ENCODE data around the gene ZNF84. TPM values are rescaled to one million over a fixed set of nuclear protein-coding genes. Genes with fewer than 3 reads are reported as not detected.

Gene ZNF84
- polyA plus RNA-seq, 1 of the 3 experiments (the other 2 are of a cell fraction) = 12.2 TPM

DNA sequence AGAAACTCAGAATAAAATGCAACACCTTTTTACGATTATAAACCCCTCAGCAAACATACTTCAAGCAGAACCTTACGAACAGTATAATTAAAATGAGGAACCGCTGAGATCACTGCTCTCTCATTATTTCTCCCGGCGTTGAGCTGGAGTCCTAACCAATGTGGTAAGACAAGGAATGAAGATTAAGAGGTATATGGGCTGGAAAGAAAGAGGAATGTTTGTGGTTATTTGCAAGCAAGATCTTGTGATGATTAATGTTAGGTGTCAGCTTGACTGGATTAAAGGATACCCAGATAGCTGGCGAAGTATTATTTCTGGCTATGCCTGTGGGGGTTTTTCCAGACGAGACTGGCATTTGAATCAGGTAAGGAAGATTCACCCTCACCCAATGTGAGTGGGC lies 10.3 kb upstream of the ZNF84 start:
- no peak overlapping the region for H3K27ac ChIP-seq (ENCODE audit: low read depth in 2 of 2, low read length in 1 of 2)
- H3K4me1 ChIP-seq (ENCODE audit: control insufficient read depth in 1 of 2, insufficient read depth in 2 of 2, low read depth in 1 of 2, low read length in 1 of 2) = no peaks in the 10 kb centered on the region
- CTCF ChIA-PET = no interaction called here
- H3K27me3 ChIP-seq (ENCODE audit: insufficient read depth) = no peaks in the 10 kb centered on the region
- no peaks in the 10 kb centered on the region for H4K20me1 ChIP-seq (ENCODE audit: insufficient read depth)
- POLR2A ChIA-PET = no interaction called here
- no peaks in the 10 kb centered on the region for H3K9me2 ChIP-seq
- peaks cover 7% of the 10 kb centered on the region for H3K9me3 ChIP-seq
- H3K36me3 ChIP-seq (replicated peaks in 1 of 2; ENCODE audit: control insufficient read depth in 1 of 2, insufficient read depth in 2 of 2, low read length in 1 of 2) = peaks cover 0 to 5% of the 10 kb centered on the region in 2 experiments
- 76% methylated on average over 7 of the region's 7 CpGs for WGBS (ENCODE audit: low lambda C conversion rate)
- DNase-seq = no peak
- H3K4me3 ChIP-seq (ENCODE audit: low read depth in 2 of 2, low read length in 1 of 2) = no peak overlapping the region
- no peak overlapping the region for H2AFZ ChIP-seq (ENCODE audit: low read depth)
- no peak overlapping the region for H3K4me2 ChIP-seq
- no peaks in the 10 kb centered on the region for H3K79me2 ChIP-seq (ENCODE audit: insufficient read depth)
- no peak for TF ChIP-seq FOXJ3 (CRISPR knock-in tag; IDR thresholded peaks at IDR 0.05)
- TF ChIP-seq, protein P1, sequence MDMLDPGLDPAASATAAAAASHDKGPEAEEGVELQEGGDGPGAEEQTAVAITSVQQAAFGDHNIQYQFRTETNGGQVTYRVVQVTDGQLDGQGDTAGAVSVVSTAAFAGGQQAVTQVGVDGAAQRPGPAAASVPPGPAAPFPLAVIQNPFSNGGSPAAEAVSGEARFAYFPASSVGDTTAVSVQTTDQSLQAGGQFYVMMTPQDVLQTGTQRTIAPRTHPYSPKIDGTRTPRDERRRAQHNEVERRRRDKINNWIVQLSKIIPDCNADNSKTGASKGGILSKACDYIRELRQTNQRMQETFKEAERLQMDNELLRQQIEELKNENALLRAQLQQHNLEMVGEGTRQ (IDR thresholded peaks at IDR 0.05; ENCODE audit: borderline replicate concordance, low read depth, low read length) = no peak
- no peak for TF ChIP-seq EZH2phosphoT487 (IDR thresholded peaks at IDR 0.05; ENCODE audit: borderline replicate concordance, low read depth)
- no peak for TF ChIP-seq MEF2A (IDR thresholded peaks at IDR 0.05; ENCODE audit: borderline replicate concordance, low read depth)
- TF ChIP-seq RXRA (IDR thresholded peaks at IDR 0.05; ENCODE audit: borderline replicate concordance, low read depth) = no peak
- TF ChIP-seq, protein P2, sequence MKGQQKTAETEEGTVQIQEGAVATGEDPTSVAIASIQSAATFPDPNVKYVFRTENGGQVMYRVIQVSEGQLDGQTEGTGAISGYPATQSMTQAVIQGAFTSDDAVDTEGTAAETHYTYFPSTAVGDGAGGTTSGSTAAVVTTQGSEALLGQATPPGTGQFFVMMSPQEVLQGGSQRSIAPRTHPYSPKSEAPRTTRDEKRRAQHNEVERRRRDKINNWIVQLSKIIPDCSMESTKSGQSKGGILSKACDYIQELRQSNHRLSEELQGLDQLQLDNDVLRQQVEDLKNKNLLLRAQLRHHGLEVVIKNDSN (IDR thresholded peaks at IDR 0.05; ENCODE audit: borderline replicate concordance, low read depth) = no peak
- TF ChIP-seq, protein P3, sequence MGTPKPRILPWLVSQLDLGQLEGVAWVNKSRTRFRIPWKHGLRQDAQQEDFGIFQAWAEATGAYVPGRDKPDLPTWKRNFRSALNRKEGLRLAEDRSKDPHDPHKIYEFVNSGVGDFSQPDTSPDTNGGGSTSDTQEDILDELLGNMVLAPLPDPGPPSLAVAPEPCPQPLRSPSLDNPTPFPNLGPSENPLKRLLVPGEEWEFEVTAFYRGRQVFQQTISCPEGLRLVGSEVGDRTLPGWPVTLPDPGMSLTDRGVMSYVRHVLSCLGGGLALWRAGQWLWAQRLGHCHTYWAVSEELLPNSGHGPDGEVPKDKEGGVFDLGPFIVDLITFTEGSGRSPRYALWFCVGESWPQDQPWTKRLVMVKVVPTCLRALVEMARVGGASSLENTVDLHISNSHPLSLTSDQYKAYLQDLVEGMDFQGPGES (IDR thresholded peaks at IDR 0.05; ENCODE audit: low read depth, low read length) = no peak
- no peak for TF ChIP-seq POLR2AphosphoS5 (IDR thresholded peaks at IDR 0.05; ENCODE audit: low read depth, low read length)
- TF ChIP-seq SMC3 (IDR thresholded peaks at IDR 0.05; ENCODE audit: low read depth, low read length) = no peak
- TF ChIP-seq FOXM1 (IDR thresholded peaks at IDR 0.05; ENCODE audit: low read depth) = no peak
- TF ChIP-seq, protein P4, sequence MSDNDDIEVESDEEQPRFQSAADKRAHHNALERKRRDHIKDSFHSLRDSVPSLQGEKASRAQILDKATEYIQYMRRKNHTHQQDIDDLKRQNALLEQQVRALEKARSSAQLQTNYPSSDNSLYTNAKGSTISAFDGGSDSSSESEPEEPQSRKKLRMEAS (IDR thresholded peaks at IDR 0.05; ENCODE audit: low read depth) = no peak
- no peaks in the 10 kb centered on the region for H3F3A ChIP-seq (replicated peaks; ENCODE audit: insufficient read depth)
- H3K9ac ChIP-seq = no peak overlapping the region

DNA sequence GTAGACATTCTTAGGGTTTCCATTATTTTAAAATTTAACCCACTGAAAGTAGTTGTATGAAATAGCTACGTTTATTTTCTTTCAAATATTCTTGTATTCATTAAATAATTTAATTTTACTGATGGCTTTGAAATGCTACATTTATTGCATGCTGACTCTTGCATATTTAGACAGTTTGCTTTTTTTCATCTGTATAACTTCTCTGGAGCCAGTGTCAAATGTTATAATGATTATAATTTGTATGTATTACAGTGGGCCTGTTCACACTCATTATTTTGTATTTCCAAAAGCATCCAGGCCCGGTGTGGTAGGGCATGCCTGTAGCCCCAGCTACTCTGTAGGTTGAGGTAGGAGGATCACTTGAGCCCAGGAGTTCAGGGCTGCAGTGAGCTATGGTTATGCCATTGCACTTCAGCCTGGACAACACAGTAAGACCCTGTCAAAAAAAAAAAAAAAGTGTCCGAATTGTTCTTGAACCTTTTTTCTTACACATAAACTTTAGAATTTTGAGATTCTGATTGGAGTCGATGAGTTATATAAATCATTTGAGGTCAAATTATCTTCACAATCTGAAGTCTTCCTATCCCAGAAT lies 905 bp downstream of the ZNF84 start:
- Histone ChIP-seq H3K9me3 (peaks cover 53% of the 10 kb centered on the region), H3F3A (replicated peaks; ENCODE audit: insufficient read depth) (peaks cover 15% of the 10 kb centered on the region), H3K4me3 (ENCODE audit: low read depth in 2 of 2, low read length in 1 of 2) (peak overlapping the region; percentile 56 to 88), H3K27ac (ENCODE audit: low read depth in 2 of 2, low read length in 1 of 2) (peak overlapping the region; percentile 84 to 92; a peak in 3 of 4 replicates), H3K4me1 (ENCODE audit: control insufficient read depth in 1 of 2, insufficient read depth in 2 of 2, low read depth in 1 of 2, low read length in 1 of 2) (no peaks in the 10 kb centered on the region; a peak in 1 of 4 replicates), H3K9ac (peak overlapping the region; percentile 83), H3K4me2 (peak overlapping the region; percentile 82), H4K20me1 (ENCODE audit: insufficient read depth) (no peaks in the 10 kb centered on the region), H3K9me2 (no peaks in the 10 kb centered on the region), H3K27me3 (ENCODE audit: insufficient read depth) (no peaks in the 10 kb centered on the region), H2AFZ (ENCODE audit: low read depth) (no peak overlapping the region; the same call in 1 of the 2 replicates), H3K36me3 (replicated peaks in 1 of 2; ENCODE audit: control insufficient read depth in 1 of 2, insufficient read depth in 2 of 2, low read length in 1 of 2) (peaks cover 27 to 49% of the 10 kb centered on the region in 2 experiments), H3K79me2 (ENCODE audit: insufficient read depth) (peaks cover 55% of the 10 kb centered on the region)
- 38% methylated on average over 4 of the region's 4 CpGs for WGBS (ENCODE audit: low lambda C conversion rate)
- CTCF ChIA-PET = interaction anchor here (0.9 to 1.2 kb wide), 2 partner anchors 8 to 44 kb away, joined by 3 to 4 read pairs; no protein-coding TSS in a partner anchor
- DNase-seq = no peak
- POLR2A ChIA-PET = no interaction called here
- no peak for TF ChIP-seq EZH2phosphoT487 (IDR thresholded peaks at IDR 0.05; ENCODE audit: borderline replicate concordance, low read depth)
- no peak for TF ChIP-seq NRF1 (IDR thresholded peaks at IDR 0.05; ENCODE audit: low read depth, low read length)
- no peak for TF ChIP-seq TAF1 (IDR thresholded peaks at IDR 0.05; ENCODE audit: borderline replicate concordance, low read depth, low read length)
- TF ChIP-seq GABPA (IDR thresholded peaks at IDR 0.05; ENCODE audit: low read depth) = no peak
- TF ChIP-seq, protein P5, sequence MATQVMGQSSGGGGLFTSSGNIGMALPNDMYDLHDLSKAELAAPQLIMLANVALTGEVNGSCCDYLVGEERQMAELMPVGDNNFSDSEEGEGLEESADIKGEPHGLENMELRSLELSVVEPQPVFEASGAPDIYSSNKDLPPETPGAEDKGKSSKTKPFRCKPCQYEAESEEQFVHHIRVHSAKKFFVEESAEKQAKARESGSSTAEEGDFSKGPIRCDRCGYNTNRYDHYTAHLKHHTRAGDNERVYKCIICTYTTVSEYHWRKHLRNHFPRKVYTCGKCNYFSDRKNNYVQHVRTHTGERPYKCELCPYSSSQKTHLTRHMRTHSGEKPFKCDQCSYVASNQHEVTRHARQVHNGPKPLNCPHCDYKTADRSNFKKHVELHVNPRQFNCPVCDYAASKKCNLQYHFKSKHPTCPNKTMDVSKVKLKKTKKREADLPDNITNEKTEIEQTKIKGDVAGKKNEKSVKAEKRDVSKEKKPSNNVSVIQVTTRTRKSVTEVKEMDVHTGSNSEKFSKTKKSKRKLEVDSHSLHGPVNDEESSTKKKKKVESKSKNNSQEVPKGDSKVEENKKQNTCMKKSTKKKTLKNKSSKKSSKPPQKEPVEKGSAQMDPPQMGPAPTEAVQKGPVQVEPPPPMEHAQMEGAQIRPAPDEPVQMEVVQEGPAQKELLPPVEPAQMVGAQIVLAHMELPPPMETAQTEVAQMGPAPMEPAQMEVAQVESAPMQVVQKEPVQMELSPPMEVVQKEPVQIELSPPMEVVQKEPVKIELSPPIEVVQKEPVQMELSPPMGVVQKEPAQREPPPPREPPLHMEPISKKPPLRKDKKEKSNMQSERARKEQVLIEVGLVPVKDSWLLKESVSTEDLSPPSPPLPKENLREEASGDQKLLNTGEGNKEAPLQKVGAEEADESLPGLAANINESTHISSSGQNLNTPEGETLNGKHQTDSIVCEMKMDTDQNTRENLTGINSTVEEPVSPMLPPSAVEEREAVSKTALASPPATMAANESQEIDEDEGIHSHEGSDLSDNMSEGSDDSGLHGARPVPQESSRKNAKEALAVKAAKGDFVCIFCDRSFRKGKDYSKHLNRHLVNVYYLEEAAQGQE (IDR thresholded peaks at IDR 0.05; ENCODE audit: low read depth, low read length) = no peak
- TF ChIP-seq, protein P4 (IDR thresholded peaks at IDR 0.05; ENCODE audit: low read depth) = no peak
- no peak for TF ChIP-seq RCOR1 (IDR thresholded peaks at IDR 0.05; ENCODE audit: low read length)
- TF ChIP-seq FOXJ3 (CRISPR knock-in tag; IDR thresholded peaks at IDR 0.05) = no peak
- no peak for TF ChIP-seq RXRA (IDR thresholded peaks at IDR 0.05; ENCODE audit: borderline replicate concordance, low read depth)
